Activated CD8-positive, alpha-beta T cell treated with anti-CD3 and anti-CD28 coated beads for 36 hours (primary cell): ENCODE results near the gene ATAD5. TPM values are rescaled to one million over a fixed set of nuclear protein-coding genes. Genes with fewer than 3 reads are reported as not detected.
A peak's percentile ranks its signal among the peaks of the same experiment; 100 is the strongest.

Experiments
- ATAC-seq: fragments of 200-7000 bp; cut with Tn5 transposase; one replicate; pipeline ENCODE4 v1.10.0; 2021; ENCODE audit warnings: mild to moderate bottlenecking, moderate library complexity
- CTCF ChIA-PET: fragments of 350-600 bp; sonication (Branson Sonifier 250); formaldehyde crosslinking; loops from one replicate; lab custom pipeline; 2021; ENCODE audit warnings: antibody characterized with exemption; lab: Charles Lee
- POLR2A ChIA-PET: fragments of 350-600 bp; sonication (Branson Sonifier 250); formaldehyde crosslinking; loops from one replicate; lab custom pipeline; 2021; ENCODE audit warnings: antibody characterized with exemption; lab: Charles Lee
- DNase-seq: peaks from one replicate; pipeline ENCODE4 v3.0.0-alpha.2; 2020
- H3K27ac Mint-ChIP-seq: one replicate; pipeline ENCODE4 v1.8.0; 2021; ENCODE audit warnings: mild to moderate bottlenecking, mixed read lengths
- H3K27me3 Mint-ChIP-seq: one replicate; pipeline ENCODE4 v1.8.0; 2021; ENCODE audit warnings: mixed read lengths
- H3K36me3 Mint-ChIP-seq: one replicate; pipeline ENCODE4 v1.8.0; 2021; ENCODE audit warnings: low read depth, mixed read lengths
- H3K4me1 Mint-ChIP-seq: one replicate; pipeline ENCODE4 v1.8.0; 2021; ENCODE audit warnings: low read depth, mixed read lengths
- H3K4me3 Mint-ChIP-seq: one replicate; pipeline ENCODE4 v1.8.0; 2021; ENCODE audit warnings: mild to moderate bottlenecking, moderate library complexity, mixed read lengths
- H3K9me3 Mint-ChIP-seq: one replicate; pipeline ENCODE4 v1.8.0; 2021; ENCODE audit warnings: mixed read lengths
- intact Hi-C: fragments of 100-400 bp; cut with micrococcal nuclease; formaldehyde crosslinking; loops from one replicate; pipeline ENCODE4 v1.10.0; 2022
- total RNA-seq, 2 experiments: library from RNA; stranded (reverse); gene quantifications; one replicate each; pipeline ENCODE4 v1.2.3, GENCODE V29; 2021
- TF ChIP-seq, protein P1 (sequence below): fragments of 200-600 bp; IDR thresholded peaks from one replicate; pipeline ENCODE4 v1.8.0; 2022; ENCODE audit warnings: antibody characterized with exemption, mild to moderate bottlenecking

The ATAD5 gene
- total RNA-seq, 2 experiments from 2014 or later: 34.5 to 35.0 TPM

DNA sequence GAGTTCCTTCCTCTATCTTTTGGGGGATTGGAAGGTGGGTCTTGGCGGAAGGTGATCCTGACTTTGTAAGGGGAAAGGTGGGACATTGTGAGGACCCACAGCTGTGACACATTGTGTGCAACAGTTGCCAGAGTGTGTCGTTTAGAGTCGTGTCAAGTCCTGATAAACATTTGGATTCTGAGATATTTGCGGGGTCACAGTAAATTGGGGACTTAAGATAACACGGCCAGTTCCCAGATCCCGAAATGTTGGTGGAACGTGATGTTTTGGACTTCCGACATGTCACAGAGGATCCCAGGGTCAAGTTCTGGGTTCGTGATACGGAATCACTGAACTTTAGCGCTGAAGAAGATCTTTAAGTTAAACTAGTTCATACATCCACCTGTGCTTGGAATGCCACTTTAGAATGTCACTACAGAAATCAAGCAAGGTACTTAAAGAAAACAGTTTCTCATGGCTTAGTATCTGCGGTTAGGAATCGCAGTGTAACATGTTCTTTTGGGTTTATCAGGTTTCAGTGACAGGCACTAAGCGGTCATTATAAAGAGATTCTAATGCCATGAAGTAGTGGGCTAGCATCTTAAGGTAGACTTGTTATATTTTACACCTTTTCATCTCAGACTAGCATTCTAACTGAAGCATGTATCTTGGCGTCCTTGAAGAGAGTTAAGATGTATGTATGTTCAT lies 815 bp downstream of the ATAD5 start:
- ChIA-PET POLR2A (interaction anchor here (1.1 to 2.3 kb wide), 9 partner anchors 8 to 101 kb away, joined by 4 to 10 read pairs (median 7); partner anchors contain the start of gene CRLF3), CTCF (interaction anchor here (1.2 kb wide), 1 partner anchor 8 kb away, joined by 5 read pairs; the partner anchor contains the start of gene CRLF3)
- Mint-ChIP-seq H3K9me3 (no peaks in the 10 kb centered on the region), H3K4me1 (peaks cover 25% of the 10 kb centered on the region), H3K27me3 (no peaks in the 10 kb centered on the region), H3K36me3 (peaks cover 30% of the 10 kb centered on the region), H3K27ac (peak overlapping the region; percentile 96), H3K4me3 (peak overlapping the region; percentile 96)
- DNase-seq (no peak), ATAC-seq (no peak)
- intact Hi-C loops: no loop called here
- TF ChIP-seq, protein P1, sequence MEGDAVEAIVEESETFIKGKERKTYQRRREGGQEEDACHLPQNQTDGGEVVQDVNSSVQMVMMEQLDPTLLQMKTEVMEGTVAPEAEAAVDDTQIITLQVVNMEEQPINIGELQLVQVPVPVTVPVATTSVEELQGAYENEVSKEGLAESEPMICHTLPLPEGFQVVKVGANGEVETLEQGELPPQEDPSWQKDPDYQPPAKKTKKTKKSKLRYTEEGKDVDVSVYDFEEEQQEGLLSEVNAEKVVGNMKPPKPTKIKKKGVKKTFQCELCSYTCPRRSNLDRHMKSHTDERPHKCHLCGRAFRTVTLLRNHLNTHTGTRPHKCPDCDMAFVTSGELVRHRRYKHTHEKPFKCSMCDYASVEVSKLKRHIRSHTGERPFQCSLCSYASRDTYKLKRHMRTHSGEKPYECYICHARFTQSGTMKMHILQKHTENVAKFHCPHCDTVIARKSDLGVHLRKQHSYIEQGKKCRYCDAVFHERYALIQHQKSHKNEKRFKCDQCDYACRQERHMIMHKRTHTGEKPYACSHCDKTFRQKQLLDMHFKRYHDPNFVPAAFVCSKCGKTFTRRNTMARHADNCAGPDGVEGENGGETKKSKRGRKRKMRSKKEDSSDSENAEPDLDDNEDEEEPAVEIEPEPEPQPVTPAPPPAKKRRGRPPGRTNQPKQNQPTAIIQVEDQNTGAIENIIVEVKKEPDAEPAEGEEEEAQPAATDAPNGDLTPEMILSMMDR: no peak

- TF ChIP-seq, protein P1: no peak
- Mint-ChIP-seq H3K9me3 (no peaks in the 10 kb centered on the region), H3K4me1 (peaks cover 13% of the 10 kb centered on the region), H3K4me3 (no peak overlapping the region), H3K36me3 (peaks cover 52% of the 10 kb centered on the region), H3K27ac (no peak overlapping the region), H3K27me3 (no peaks in the 10 kb centered on the region)
- intact Hi-C loops: no loop called here
- CTCF ChIA-PET: interaction anchor here (0.7 to 2.2 kb wide), 3 partner anchors 13 to 350 kb away, joined by 3 to 13 read pairs (median 4); partner anchors contain the start of gene CRLF3
- DNase-seq (no peak), ATAC-seq (no peak)
- POLR2A ChIA-PET: interaction anchor here (1.0 to 1.3 kb wide), 2 partner anchors 48 to 259 kb away, joined by 3 to 4 read pairs; no protein-coding TSS in a partner anchor
Observed at GRCh38 chr17:30838202-30838807, 6.5 kb downstream of the ATAD5 start.

GRCh38 chr17:30840771-30841170 lies 9.0 kb downstream of the ATAD5 start:
- peaks cover 3% of the 10 kb centered on the region for H3K4me1 Mint-ChIP-seq
- TF ChIP-seq, protein P1: no peak
- intact Hi-C loops: no loop called here
- no peak overlapping the region for H3K27ac Mint-ChIP-seq
- ChIA-PET POLR2A (interaction anchor here (0.6 to 1.5 kb wide), 3 partner anchors 9 to 71 kb away, joined by 3 to 7 read pairs (median 5); partner anchors contain the start of gene ATAD5), CTCF (interaction anchor here (0.6 kb wide), 1 partner anchor 364 kb away, joined by 3 read pairs; the partner anchor contains the start of gene GOSR1)
- ATAC-seq (no peak), DNase-seq (no peak)
- no peaks in the 10 kb centered on the region for H3K27me3 Mint-ChIP-seq
- peaks cover 44% of the 10 kb centered on the region for H3K36me3 Mint-ChIP-seq
- no peaks in the 10 kb centered on the region for H3K9me3 Mint-ChIP-seq
- no peak overlapping the region for H3K4me3 Mint-ChIP-seq

DNA sequence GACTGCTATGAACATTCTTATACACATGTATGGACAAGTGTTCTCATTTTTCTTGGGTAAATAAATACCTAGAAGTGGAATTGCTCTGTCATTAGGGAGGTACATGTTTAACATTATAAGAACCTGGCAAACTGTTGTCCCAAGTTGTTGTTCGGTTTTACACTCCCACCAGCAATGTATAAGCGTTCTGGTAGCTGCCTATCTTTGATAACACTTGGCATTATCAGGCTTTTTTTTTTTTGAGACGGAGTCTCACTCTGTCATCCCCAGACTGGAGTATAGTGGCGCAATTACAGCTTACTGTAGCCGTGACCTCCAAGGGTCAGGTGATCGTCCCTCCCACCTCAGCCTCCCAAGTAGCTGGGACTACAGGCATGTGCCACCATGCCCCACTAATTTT lies 16.3 kb downstream of the ATAD5 start:
- H3K9me3 Mint-ChIP-seq: no peaks in the 10 kb centered on the region
- ChIA-PET POLR2A (no interaction called here), CTCF (no interaction called here)
- intact Hi-C loops: no loop called here
- H3K4me1 Mint-ChIP-seq: no peaks in the 10 kb centered on the region
- TF ChIP-seq, protein P1: no peak
- peaks cover 29% of the 10 kb centered on the region for H3K36me3 Mint-ChIP-seq
- H3K27me3 Mint-ChIP-seq: no peaks in the 10 kb centered on the region
- DNase-seq: no peak
- no peak overlapping the region for H3K4me3 Mint-ChIP-seq
- H3K27ac Mint-ChIP-seq: no peak overlapping the region
- no peak for ATAC-seq

DNA sequence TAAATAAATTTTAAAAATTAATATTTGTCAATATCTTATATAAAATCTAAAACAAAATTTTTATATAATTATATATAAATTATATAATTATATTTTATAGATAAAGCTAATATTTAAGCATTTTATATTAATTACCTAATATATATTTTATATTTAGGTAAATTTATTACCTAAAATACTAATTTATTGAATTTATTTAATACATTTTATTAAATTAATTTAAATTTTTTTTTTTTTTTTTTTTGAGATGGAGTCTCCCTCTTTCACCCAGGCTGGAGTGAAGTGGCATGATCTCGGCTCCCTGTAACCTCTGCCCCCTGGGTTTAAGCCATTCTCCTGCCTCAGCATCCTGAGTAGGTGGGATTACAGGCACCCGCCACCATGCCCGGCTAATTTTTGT lies 22.4 kb downstream of the ATAD5 start:
- Mint-ChIP-seq H3K4me3 (no peak overlapping the region), H3K4me1 (no peaks in the 10 kb centered on the region), H3K9me3 (no peaks in the 10 kb centered on the region), H3K36me3 (peaks cover 42% of the 10 kb centered on the region), H3K27me3 (no peaks in the 10 kb centered on the region), H3K27ac (no peak overlapping the region)
- ATAC-seq (no peak), DNase-seq (no peak)
- CTCF ChIA-PET: no interaction called here
- POLR2A ChIA-PET: no interaction called here
- TF ChIP-seq, protein P1: no peak
- intact Hi-C loops: no loop called here
